GM23248 (cell line): ENCODE data around the gene GPR4.

ENCODE experiments used
- EZH2 ChIP-seq: fragments of 200-600 bp; sonication (generic); IDR thresholded peaks from 2 replicates; pipeline ENCODE4 v1.6.1; 2018; ENCODE audit warnings: antibody characterized with exemption, mild to moderate bottlenecking; ENCODE audit not compliant: insufficient read depth, poor library complexity, severe bottlenecking
- EZH2phosphoT487 ChIP-seq: fragments of 200-600 bp; sonication (generic); IDR thresholded peaks from 2 replicates; pipeline ENCODE4 v1.6.1; 2018; ENCODE audit warnings: antibody characterized with exemption, moderate library complexity, mild to moderate bottlenecking, low read depth; ENCODE audit not compliant: insufficient read depth

GRCh38 chr19:45569619-45570421, 32.2 kb downstream of the GPR4 start:
- TF ChIP-seq EZH2, result no peak
- TF ChIP-seq EZH2phosphoT487, result no peak
